ENCODE data around the gene TPRG1L.
"Not testable (repeated sequence)": the region's sequence is repeated elsewhere in the genome, so short reads cannot be mapped to it uniquely, and the experiment has no call there.

Gene TPRG1L

DNA sequence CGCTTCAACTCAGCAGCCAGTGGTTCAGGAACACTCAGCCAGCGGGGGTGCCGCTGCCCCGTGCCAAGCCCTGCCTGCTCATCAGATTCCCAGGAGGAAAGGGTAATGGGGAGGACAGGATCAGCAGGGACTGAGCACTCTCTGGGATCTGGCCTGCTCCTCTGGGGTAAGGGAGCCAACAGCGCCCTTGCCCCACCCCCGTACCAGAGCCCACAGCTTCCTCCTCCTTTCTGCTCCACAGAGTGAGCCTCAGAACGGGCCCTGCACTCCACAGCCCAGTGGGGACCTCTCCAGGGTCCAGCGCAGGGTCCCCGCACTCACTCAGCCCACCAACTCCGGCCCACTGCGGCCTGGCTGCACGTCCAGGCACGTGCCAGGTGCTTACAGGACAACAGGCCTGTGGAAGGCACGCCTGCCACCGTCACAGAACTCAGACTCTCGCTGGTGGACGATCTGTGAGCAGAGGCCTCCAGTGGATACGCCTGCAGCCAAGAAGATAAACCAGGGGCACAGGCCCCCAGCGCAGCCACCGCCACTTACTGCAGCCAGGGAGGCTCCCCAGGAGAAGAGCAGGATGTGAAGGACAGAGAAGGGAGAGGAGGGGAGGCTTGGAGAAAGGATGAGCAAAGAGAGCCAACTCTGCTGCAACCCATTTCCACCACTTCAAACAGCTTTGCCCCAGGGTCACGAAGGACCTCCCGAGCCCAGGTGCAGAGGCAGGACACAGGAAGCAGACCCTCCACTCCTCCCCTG, 15.6 kb upstream of the TPRG1L start:
- DNase-seq (ENCODE audit: low read depth, low spot score): no peak

DNA sequence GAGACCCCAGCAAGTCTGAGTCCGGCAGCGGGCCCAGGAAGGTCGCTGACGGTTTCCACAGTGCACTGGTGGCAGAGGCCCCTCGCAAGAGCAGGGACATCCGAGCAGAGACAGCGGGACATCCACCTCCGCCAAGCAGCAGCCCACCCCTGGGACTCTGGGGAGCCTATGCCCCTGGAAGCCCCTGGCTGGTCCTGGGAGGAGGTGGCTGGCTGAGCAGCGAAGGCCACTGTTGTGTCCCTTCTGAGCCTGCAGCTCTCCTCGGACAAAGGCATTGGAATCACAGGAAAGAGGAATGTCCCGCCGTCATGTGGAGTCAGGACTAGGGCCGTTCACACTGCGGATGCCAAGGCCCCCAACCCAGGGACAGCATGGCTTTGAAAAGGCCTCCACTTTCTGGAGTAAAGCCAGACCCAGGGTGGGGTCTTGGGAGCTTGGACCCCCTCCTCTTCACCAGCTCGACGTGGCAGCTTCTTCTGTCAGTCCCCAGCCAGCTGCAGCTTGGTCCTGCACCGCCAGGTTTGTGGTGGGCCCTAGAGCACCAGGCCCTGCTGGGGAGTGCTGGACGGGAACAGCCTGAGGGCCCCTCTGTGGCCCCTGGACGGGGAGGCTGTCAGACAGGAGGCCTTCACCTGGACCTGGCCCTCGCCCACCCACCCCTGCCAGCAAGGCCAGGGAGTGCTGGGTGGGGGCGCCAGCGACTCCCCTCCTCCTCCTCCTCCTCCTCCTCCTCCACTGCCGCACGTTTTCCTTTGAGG, 14.9 kb upstream of the TPRG1L start:
- no peak for DNase-seq (ENCODE audit: low read depth, low spot score)

DNA sequence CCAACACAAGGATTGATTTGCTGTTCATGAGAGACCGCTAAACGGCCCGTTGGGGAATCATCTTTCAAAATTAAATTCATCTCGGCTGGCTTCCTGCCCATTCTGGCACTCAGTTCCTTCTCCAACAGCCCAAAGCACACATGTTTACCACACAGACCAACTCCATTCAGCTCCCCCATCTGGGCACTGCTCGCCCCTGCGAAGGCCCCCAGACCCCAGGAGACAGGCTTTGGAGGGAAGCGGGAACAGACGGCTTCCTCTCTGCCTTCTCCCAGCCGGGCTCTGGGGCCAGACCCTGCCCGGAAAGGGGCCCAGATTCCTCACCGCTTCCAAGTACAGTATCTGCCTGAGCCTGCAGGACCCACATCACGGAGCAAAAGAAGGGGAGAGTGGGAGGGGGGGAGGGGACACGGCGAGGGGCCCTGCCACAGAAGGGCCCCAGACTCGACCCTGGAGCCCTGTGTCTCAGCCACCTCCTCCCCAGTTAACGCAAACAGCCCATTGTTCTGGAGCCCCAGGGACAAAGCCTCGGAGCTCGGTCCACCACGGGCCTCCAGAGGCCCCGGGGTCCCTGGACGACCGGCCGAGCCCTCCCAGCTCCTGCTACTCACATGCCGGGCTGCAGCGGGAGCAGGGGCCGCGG, 14.2 kb upstream of the TPRG1L start:
- no peak for DNase-seq (ENCODE audit: low read depth, low spot score)

DNA sequence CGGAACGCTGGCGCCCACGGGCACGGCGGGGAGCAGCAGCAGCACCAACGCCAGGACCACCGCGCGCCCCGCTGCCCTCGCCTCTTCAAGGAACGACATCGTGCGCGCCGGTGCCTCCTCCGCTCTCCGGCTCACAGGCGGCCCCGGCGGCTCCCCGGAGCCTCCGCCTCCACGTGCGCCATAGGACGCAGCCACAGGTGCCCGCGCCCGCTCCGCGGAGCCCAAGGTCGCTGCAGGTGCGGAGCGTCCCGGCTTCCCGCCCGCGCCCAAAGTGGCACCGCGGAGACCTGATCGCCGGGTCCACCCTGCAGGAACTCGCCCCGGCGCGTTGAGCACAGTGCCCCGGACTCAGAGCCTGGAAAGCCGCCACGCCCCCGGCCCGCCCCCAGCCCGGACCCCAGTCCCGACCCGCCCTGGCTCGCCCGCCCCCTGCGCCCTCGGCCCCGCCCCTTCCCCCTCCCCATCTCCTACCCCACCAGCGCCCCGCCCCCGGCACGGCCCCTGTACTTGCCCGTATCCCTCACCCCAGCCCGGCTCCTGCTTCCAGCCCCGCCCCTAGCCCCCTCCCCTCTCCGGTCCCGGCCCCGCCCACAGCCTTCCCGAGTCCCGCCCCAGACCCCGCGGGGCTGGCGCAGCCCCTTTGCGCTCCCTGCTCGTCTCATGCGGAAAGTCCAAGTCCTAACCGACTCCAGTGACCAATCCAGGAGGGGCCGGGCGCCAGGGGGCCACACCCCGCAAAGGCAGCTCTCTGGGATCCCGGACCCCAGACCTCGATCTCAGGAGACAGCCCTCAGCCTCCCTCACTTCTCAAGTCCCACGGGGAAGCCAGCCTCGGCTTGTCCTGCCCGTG, 13.4 kb upstream of the TPRG1L start, which contains the start of gene MEGF6:
Gene MEGF6 (minus strand): TSS at position 339 of the 850 bp plus-strand sequence. CDS start 240 bp downstream, at position 99.
- DNase-seq (ENCODE audit: low read depth, low spot score): no peak

DNA sequence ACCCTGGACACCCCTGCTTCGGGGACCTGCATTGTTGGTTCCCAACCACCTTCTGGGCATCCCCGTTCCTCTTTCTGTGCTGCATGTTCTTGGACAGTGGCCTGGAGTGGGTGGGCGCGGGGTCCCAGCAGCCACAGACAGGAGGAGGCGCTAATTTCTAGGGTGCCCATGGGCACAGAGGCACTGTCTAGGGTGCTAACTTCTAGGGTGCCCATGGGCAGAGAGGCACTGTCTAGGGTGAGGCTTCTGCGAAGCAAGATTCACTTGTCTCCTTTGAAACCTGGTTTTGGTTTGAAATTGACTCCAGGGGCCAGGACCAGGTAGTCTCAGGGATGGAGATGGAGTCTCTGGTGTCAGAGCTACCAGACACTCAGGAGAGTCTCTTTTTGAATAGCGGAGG, 12.7 kb upstream of the TPRG1L start:
- DNase-seq (ENCODE audit: low read depth, low spot score): no peak

DNA sequence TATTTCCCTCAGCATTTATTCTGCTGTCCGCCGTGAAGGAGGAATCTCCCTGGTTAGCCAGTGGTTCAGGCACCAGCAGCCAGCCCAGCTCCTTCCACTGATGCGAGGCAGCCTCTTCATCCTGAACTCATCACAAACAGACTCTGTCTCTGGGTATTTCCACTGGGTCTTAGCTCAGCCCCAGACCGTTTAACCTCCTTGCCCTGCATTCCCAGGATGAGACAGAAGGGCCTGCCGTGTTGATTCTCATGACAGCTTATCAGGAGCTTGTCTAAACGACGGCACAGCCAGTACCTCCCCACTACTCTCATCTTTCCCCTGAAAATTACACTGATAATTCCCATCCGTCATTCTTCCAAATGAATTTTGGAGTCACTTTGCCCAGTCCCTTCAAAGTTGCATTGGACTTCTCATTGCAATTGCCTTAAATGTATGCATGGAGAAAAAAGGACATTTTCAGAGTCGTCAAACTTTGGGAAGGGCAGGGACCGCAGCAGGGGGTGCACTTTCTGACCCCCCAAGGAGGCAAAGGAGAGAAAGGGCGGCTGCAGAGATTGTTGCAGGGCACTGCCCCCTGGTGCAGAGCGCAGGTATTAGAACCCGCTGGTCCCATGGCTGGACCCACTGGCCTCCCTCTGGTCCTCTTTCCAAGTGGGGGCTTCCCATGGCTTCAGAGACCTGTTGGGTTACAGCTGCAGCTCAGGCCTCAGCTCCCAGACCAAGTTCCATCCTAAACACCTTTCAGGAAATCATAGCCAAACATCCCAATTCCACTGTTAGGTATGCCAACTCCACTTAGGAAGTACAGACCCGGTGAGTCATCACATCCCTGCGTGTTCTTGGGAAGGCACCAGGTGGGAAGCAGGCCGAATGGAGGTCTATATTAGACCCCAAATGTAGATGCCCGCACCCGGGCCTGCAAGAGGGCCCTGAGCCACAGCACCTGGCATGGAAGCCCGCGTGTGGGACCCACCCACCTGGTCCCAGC, 9.8 kb upstream of the TPRG1L start:
- DNase-seq (ENCODE audit: low read depth, low spot score): no peak

DNA sequence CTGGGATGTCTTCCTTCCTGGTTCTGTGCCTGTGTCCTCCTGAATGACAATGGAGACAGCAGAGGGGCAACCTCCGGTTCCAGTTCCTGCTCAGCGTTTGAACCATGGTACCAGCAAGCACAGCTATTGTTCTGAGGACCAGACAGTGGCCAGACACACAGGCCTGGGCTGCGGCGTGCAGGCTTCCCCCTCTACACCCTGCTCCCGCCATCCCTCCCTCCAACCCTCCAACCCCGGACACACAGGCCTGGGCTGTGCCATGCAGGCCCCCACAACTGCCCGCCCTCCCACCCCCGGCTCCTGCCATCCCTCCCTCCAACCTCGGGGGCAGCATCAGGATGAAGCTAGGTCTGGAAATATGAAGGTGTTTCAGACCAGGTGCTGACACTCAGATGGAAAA, 8.0 kb upstream of the TPRG1L start:
- DNase-seq (ENCODE audit: low read depth, low spot score): no peak

DNA sequence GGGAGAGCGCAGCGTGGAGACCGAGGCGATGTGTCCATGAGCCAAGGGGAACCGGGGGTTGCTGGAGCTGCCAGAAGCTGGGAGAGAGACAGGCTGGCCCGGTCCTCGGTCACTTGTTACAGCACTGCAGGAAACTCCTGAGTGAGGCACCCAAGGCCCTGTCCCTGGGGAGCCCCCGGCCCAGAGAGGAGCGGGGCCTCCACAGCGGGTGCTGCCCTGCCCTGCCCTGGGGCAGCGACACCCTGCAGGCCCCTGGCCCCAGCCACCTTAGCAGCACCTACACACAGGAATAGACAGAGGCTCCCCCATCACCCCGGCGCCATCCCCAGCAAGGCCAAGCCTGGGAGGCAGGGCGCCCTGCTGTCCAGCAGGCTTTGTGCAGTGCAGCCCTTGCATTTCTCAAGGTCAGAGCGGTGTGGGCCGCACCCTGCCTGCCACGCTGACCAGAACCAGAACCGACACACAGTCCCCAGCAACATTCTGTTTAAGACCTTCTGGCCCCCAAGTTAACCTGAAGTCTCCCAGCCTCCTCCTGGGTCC, 6.9 kb upstream of the TPRG1L start:
- DNase-seq (ENCODE audit: low read depth, low spot score): no peak

DNA sequence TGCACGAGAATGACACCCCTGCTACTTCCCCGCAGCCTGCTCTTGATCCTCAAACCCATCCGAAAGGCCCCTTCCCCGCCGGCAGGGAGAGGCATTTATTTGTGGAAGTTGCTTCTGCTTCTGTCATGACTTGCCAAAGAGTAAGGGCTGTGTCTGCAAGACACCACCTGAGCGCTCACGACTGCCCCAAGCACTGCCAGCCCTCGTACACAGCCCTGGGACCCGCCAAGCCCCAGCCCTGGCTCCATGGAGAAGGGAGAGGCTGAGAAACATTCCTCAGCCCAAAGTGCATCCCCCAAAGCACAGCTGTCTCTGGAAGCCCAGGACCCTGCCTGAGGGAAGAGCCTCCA, 6.3 kb upstream of the TPRG1L start:
- no peak for DNase-seq (ENCODE audit: low read depth, low spot score)

DNA sequence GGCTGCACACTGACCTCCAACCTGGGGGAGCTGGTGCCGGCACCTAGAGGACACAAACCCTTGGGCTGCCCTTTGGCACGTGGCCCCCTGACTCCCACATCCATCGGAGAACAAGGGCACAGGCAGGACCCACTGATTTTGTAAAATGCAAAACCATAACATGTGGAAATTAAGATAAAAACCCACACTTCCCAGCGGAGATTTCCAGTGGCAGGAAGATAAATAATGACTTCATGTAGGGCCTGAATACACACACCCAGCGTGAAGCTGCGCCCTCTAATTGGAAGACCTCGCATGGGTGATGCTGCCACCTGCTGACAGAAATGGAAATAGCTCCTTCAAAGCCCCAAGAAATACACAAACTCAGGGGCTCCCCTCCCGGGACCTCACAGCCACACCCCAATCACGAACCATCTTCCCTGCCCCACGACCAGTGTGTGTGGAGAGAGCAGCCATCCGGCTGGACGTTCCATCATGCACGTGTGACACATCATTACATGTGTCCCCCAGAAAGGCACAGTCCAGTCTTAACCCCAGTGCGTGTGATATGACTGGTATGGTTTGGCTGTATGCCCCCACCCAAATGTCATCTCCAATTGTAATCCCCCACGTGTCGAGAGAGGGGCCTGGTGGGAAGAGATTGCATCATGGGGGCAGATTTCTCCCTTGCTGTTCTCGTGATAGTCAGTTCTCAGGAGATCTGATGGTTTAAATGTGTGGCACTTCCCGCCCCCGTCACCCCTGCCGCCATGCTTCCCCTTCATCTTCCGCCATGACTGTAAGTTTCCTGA, 5.7 kb upstream of the TPRG1L start:
- no peak for DNase-seq (ENCODE audit: low read depth, low spot score)

DNA sequence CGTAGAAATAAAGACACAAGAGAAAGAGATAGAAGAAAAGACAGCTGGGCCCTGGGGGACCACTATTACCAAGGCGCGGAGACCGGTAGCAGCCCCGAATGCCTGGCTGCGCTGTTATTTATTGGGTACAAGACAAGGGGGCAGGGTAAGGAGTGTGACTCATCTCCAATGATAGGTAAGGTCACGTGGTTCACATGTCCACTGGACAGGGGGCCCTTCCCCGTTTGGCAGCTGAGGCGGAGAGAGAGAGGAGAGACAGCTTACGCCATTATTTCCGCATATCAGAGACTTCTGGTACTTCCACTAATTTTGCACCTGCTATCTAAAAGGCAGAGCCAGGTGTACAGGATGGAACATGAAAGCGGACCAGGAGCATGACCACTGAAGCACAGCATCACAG, 4.1 kb upstream of the TPRG1L start:
- DNase-seq (ENCODE audit: low read depth, low spot score): no peak

DNA sequence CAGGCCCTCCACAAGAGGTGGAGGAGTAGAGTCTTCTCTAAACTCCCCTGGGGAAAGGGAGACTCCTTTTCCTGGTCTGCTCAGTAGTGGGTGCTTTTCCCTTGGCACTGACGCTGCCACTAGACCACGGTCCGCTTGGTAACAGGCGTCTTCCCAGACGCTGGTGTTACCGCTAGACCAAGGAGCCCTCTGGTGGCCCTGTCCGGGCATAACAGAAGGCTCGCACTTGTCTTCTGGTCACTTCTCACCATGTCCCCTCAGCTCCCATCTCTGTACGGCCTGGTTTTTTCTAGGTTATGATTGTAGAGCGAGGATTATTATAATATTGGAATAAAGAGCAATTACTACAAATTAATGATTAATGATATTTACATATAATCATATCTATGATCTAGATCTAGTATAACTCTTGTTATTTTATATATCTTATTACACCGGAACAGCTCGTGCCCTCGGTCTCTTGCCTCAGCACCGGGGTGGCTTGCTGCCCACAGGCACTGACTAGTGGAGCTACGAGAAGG, 3.6 kb upstream of the TPRG1L start:
- not testable (repeated sequence) for DNase-seq (ENCODE audit: low read depth, low spot score)

DNA sequence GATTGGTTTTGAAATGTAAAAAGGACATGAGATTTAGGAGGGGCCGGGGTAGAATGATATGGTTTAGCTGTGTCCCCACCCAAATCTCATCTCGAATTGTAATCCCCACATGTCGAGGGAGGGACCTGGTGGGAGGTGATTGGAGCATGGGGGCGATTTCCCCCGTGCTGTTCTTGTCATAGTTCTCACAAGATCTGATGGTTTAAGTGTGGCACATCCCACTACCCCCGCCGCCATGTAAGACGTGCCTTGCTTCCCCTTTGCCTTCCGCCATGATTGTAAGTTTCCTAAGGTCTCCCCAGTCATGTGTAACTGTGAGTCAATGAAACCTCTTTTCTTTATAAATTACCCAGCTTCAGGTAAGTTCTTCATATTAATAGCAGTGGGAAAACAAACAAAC, 2.7 kb upstream of the TPRG1L start:
- not testable (repeated sequence) for DNase-seq (ENCODE audit: low read depth, low spot score)

DNA sequence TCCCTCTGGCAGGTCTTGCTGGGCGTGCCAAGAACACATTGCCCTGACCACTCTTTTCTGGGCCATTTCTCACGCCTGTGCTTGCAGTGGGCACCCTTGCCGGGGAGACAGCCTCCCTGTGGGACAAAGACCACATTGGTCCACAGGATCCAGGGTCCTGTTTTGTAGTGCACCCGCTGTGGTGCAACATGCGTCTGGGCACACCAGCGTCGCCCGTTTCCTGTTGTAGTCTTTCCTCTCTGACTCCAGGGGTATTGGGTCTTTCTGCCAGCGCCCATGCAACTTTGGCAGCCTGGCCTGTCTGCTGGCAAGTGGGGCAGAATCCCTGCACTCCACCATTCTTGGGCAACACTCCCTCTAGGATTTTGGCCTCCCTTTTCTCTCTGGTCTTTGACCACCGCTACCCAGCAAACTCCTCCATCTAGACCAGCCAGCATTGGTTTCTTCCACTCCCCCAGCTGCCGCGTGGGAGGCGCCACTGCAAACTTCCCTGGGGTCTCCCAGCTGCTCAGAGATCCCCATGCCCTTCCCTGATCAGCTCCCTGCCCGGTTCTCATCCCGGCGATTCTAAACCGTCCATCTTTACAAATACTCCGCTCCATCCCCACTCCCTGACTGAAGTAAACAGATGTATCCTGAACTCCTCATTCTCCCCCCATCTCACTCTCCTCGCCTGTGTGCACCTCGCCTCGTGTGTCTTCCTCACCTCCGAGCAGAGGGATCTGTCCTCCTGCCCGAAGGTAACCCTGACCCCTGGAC, 1.2 kb upstream of the TPRG1L start:
- no peak for DNase-seq (ENCODE audit: low read depth, low spot score)

DNA sequence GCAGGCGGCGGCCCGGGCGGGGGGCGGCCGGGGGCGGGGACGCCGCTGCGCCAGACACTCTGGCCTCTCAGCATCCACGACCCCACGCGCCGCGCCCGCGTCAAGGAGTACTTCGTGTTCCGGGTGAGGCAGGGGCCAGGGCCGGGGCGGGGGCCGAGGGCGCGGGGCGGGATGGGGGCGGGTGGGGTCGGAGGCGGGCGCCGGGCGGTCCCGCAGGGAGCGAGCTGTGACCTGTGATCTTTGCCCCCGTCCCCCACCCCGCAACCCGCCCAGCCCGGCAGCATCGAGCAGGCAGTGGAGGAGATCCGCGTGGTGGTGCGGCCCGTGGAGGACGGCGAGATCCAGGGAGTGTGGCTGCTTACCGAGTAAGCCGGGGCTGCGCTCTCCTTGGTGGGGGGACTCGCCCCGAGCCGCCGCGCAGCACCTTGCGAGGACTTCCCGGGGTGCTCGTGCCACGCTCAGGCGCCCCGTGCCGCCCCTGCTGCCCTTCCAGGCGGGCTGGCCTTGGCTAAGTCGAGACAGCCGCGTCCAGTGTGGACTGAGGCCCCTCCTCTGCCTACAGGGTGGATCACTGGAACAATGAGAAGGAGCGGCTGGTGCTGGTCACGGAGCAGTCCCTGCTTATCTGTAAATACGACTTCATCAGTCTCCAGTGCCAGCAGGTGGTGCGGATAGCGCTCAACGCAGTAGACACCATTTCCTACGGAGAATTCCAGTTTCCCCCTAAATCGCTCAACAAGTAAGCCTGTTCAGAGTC, 514 bp downstream of the TPRG1L start:
- DNase-seq (ENCODE audit: low read depth, low spot score): no peak

DNA sequence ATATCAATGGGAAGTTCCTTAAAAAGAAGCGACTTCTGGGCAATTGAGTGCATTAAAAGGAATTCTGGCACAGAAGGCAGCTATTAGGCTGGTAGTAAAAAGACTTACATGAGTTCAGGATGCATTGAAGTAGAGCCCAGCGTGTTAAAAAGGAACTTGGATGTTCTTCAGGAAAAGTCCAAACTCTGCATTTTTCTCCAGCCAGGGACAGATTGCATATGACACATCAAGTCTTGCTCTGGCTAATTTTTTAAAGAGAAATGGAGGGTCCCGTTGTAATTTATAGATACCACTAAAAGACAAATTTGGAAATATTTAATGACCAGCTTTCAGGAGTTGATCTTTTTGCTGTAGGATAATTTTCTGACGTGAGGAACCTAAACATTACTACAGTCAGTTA, 1.2 kb downstream of the TPRG1L start:
- DNase-seq (ENCODE audit: low read depth, low spot score): no peak

DNA sequence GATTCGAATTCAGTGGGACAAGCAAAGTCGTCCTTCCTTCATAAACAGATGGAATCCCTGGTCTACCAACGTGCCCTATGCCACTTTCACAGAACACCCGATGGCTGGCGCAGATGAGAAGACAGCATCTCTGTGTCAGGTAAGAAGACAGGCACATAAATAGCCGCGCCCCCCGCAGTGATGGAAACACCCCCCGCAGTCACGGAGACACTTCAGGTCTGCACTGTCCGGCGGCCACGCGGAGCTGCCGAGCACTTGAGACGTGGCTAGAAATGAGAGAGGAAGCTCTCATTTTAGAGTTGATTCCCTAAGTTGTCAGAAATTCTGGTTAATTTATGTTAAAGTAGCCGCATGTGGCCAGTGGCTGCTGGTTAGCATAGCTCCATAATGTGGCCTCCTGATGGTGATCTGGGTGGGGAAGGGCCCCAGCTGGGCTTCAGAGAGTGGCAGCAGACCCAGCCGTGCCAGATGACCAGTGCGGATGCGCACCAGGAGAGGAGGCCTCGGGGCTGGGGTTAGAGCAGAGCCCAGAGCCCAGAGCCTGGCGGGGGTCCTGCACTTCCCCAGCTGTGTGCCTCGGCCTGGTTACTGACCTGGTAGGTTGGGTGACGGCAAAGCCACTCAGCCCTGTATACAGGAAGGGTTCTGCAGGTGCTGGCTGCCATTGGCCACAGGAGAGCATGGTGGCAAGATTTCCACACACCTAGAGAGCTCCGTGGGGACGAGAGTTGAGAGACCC, 2.9 kb downstream of the TPRG1L start:
- no peak for DNase-seq (ENCODE audit: low read depth, low spot score)

Measured in iPS DF 19.7 (cell line).